Activated naive CD4-positive, alpha-beta T cell treated with anti-CD3 and anti-CD28 coated beads, Interleukin-2, amount 10 ng/mL, durations not matched to agents 7 days and 5 days (primary cell): Measurements from ENCODE around the gene SLC46A1.

Experiments used
- CTCF ChIA-PET: fragments of 350-600 bp; sonication (Branson Sonifier 250); formaldehyde crosslinking; loops from one replicate; lab custom pipeline; 2021; ENCODE audit warnings: antibody characterized with exemption; lab: Charles Lee
- DNase-seq: peaks from one replicate; pipeline ENCODE4 v3.0.0-alpha.2; 2020
- H3K27ac Mint-ChIP-seq: one replicate; pipeline ENCODE4 v1.8.0; 2021; ENCODE audit warnings: mild to moderate bottlenecking, moderate library complexity, mixed read lengths
- H3K27me3 Mint-ChIP-seq: one replicate; pipeline ENCODE4 v1.8.0; 2021; ENCODE audit warnings: mild to moderate bottlenecking, mixed read lengths
- H3K36me3 Mint-ChIP-seq: one replicate; pipeline ENCODE4 v1.8.0; 2021; ENCODE audit warnings: mixed read lengths
- H3K4me1 Mint-ChIP-seq: one replicate; pipeline ENCODE4 v1.8.0; 2021; ENCODE audit warnings: mixed read lengths
- H3K4me3 Mint-ChIP-seq: one replicate; pipeline ENCODE4 v1.8.0; 2021; ENCODE audit warnings: mild to moderate bottlenecking, moderate library complexity, mixed read lengths
- H3K9me3 Mint-ChIP-seq: one replicate; pipeline ENCODE4 v1.8.0; 2021; ENCODE audit warnings: mixed read lengths

The SLC46A1 gene

GRCh38 chr17:28346746-28347246 lies 59.2 kb downstream of the SLC46A1 start:
- Mint-ChIP-seq H3K36me3 (peaks cover 47% of the 10 kb centered on the region), H3K9me3 (no peaks in the 10 kb centered on the region)

DNA sequence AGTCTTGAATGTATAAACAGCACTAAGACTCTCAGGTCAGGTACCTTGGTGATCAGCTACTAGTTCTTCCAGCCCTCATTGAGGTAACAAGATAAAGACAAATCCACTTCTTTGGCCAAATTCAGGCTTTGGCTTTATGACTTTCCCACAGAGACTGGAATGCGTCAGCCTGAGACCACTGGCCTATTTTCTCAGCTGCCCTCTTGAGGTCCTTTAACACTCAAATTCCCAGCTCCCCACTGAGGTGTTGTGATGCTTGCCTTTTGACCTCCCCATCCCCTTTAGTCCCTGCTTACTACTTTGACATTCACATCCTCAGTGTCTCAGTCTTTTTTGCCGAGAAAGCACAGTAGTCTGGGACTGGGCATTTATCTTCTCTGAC lies 59.8 kb downstream of the SLC46A1 start:
- Mint-ChIP-seq H3K9me3 (no peaks in the 10 kb centered on the region), H3K27me3 (no peaks in the 10 kb centered on the region), H3K4me1 (peaks cover 2% of the 10 kb centered on the region), H3K27ac (no peak overlapping the region), H3K4me3 (no peak overlapping the region), H3K36me3 (peaks cover 43% of the 10 kb centered on the region)
- CTCF ChIA-PET: interaction anchor here (0.8 kb wide), 1 partner anchor 10 kb away, joined by 3 read pairs; the partner anchor contains the start of gene TNFAIP1
- no peak for DNase-seq

More at GRCh38 chr17:28346746-28347246, 59.2 kb downstream of the SLC46A1 start:
- no peak for DNase-seq
- CTCF ChIA-PET: interaction anchor here (0.8 kb wide), 1 partner anchor 11 kb away, joined by 3 read pairs; the partner anchor contains the start of gene TNFAIP1
- H3K27ac Mint-ChIP-seq: no peak overlapping the region
- no peak overlapping the region for H3K4me3 Mint-ChIP-seq
- H3K4me1 Mint-ChIP-seq: peaks cover 2% of the 10 kb centered on the region
- H3K27me3 Mint-ChIP-seq: no peaks in the 10 kb centered on the region

DNA sequence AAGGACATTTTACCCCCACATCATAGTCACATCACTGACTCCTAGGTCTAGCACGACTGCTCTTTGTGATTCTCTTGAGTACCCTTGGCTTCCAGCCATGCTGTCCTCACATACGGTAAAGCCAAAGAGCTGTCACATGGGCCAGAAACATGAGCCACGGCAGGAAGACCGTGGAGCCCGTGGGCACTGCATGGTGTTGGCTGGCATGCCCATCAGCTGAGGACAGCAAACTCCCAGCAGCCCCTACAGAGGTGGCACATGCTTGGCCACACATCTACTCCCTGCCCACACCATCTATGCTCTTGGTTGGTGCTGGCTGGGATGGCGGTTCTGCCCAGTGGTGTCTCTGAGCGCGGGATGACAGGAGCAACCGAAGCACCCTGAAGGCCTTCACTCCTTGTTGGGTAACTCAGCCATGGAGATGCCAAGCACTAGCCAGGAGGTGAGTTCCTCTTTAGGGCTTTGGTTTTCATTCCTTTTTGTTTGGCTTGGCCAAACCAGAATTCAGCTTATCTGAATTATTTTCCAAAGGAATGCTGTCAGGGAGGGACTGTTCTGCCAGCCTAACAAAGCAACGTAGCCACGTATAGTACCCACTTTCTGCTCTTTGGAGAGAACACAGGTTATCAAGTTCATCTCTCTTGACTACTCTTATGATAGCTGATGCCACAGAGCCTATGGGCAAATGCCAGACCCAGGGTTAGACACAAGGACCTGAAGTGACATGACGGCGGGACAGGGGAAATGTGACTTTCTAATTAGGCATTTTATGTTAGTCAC lies 60.4 kb downstream of the SLC46A1 start:
- H3K4me1 Mint-ChIP-seq: peaks cover 2% of the 10 kb centered on the region
- H3K4me3 Mint-ChIP-seq: no peak overlapping the region
- peaks cover 38% of the 10 kb centered on the region for H3K36me3 Mint-ChIP-seq
- H3K27ac Mint-ChIP-seq: no peak overlapping the region
- DNase-seq: no peak
- no peaks in the 10 kb centered on the region for H3K9me3 Mint-ChIP-seq
- CTCF ChIA-PET: interaction anchor here (0.8 kb wide), 1 partner anchor 10 kb away, joined by 3 read pairs; the partner anchor contains the start of gene TNFAIP1
- H3K27me3 Mint-ChIP-seq: no peaks in the 10 kb centered on the region
